CD4-positive, alpha-beta T cell treated with Interferon alpha-2 for 1 hour (primary cell): ENCODE measurements around the gene TRAPPC2L.

Experiments used
- DNase-seq, 2 donors: peaks; one replicate each; pipeline ENCODE4 v3.0.0-alpha.2; 2020 to 2022

Gene TRAPPC2L

DNA sequence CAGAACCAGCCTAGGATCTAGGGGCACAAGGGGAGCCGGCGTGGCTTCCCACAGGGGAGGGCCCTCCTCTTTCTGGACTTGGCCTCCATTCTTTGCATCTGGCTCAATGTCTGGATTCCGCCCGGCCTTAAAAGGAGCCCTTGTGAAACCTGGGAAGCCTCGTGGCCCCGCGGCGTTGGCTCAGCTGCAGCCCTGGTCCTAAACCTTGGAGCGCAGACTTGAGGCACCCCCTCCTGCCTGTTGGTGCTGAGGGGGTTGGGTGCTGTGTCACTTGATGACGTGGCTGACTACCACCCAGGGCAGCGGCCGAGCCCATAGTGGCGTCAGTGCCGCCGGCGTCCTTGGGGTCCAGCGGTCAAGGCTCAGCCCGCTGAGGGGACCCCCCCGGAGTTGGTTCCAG lies 4.4 kb downstream of the TRAPPC2L start:
- no peak for DNase-seq

DNA sequence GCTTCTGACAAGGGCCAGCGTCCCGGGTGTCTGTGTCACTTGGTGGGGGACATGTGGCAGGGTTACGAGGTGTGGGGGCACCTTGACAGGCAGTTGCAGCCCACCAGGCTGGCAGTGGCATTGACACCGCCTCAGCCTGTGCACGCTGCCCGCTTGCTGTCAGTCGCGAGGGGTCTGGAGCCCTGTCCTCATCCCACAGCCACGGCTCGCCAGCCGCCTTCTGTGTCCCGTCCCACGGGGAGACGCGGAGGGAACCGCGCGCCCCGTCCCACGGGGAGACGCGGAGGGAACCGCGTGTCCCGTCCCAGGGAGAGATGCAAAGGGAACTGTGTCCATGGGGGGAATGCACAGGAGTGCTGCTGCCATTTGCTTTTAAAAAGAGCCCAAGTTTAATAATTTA lies 6.0 kb downstream of the TRAPPC2L start:
- no peak for DNase-seq

DNA sequence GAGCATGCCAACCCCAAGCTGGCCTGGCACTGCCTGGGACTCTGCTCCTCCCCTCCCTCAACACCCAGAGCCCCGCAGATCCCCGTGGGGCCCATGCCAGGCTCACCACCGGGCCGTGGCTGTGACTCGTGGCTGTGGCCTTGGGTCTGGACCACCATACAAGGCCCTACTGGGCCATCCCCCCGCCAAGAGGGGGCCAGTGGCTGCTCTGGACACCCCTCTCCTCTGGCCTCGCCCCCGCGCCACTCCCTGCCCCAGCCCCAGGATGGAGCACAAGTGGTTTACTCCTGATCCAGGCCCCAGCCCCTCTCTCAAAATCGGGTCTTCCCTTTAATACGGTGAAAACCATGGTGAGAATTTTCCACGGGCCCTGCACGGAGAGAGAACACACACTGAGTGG lies 6.5 kb downstream of the TRAPPC2L start:
- DNase-seq = no peak

DNA sequence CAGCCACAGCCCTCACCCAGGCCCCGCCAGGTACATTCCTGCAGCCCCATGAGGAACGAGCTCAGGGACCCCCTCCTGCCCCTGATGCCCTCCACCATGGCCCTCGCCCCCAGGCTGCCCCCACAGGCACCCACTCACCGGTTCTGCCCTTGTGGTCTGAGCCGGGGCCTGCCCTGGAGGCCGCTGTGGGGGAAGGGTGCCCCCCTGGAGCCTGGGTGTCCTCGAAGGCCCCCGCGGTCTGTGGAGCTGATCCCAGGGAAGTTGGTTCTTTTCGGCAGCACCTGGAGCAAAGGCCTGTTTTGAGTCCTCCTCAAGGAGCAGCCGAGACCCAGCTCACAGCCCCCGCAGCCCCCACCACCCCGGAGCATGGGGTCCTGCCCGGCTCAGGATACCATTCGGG lies 7.2 kb downstream of the TRAPPC2L start:
- DNase-seq = no peak

DNA sequence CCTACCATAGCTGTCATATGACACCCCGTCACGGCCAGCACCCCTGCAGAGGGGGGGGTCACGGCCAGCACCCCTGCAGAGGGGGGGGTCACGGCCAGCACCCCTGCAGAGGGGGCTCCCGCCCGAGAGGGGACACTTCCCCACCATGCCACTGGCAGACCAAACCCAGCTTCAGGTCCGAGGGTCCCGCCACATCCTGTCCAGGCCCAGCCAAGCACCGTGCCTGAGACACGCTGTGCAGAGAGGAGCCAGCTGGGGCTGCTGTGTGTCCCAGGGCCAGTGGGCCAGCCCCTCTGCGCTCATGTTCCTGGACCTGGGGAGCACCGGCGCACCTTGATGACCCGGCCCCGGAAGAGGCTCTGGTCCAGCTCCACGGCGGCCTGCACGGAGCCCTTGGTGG lies 7.6 kb downstream of the TRAPPC2L start:
- no peak for DNase-seq

DNA sequence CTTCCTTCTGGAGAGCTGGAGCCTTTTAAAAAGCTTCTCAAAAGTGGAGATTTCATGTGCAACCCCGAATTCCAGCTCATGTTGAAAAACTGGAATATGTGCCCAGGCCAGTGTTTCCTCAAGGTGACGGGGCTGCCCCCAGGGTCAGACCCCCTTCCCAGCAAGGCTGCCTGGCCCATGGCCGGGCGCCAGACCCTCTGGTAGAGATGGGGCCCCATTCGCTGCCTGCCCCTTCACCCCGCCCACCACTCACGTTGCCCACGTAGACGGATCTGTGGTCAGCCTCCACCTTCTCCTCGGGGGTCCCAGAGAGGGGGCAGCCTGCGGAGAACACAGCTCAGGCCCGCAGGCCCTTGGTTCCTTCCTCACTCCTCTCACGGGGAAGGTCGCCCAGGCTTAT lies 8.4 kb downstream of the TRAPPC2L start:
- DNase-seq = no peak

DNA sequence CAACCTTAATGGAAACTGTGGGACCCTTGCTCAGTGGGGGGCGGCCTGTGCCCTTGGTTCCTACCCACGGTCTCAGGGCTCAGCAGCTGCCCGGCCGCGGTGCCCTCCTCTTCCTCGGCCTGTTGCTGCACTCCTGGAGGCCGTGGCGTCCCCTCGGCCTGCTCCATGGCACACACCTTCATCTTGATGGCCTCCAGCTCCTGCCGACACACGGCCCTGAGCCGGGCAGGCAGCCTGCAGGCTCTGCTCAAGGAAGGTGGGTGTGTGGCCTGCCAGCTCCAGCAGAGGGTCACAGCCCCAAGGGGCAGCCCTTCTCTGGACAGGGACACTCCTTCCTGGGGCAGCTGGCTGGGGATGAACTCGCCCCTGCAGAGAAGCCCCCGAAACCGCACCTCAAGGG lies 8.8 kb downstream of the TRAPPC2L start:
- no peak for DNase-seq

DNA sequence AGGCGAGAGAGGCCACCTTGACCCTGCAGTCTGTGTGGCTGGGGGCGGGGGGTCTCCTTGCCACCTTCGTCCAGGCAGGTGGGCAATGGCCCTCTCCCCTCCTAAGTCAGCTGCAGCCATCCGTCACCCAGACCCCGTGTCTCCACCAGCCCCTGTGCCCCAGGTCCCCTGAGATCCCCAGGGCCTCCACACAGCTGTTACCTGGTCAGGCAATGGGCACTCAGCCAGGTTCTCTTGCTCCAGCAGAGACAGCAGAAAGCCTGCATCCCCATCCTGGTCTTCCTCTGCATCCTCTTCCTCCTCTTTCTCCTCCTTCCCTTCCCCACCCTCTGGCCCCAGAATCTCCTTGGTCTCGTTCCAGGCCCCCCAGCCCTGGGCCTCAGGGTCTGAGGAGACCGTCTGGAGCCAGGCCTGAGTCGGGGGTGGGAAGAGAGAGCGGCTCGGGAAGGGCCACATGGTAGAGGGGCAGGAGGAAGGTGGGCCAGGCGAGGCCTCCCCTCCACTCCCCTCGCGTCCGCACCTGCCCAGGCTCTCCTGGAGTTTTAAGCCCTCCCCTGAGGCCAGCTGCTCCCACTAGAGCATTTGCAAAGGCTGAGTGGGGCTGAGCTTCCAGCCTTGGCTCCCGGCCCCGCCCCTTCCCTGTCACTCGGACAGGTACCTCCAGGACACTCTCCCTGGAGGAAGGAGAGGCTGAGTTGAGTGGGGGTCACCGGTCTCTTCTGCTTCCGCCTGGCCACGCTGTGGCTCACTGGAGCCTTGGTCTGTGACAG lies 9.4 kb downstream of the TRAPPC2L start, which contains the start of gene PABPN1L:
Gene PABPN1L, minus strand, starts transcription at position 510 of the 770 bp plus-strand sequence. Its CDS starts 54 bp downstream, at position 456.
- DNase-seq = no peak

DNA sequence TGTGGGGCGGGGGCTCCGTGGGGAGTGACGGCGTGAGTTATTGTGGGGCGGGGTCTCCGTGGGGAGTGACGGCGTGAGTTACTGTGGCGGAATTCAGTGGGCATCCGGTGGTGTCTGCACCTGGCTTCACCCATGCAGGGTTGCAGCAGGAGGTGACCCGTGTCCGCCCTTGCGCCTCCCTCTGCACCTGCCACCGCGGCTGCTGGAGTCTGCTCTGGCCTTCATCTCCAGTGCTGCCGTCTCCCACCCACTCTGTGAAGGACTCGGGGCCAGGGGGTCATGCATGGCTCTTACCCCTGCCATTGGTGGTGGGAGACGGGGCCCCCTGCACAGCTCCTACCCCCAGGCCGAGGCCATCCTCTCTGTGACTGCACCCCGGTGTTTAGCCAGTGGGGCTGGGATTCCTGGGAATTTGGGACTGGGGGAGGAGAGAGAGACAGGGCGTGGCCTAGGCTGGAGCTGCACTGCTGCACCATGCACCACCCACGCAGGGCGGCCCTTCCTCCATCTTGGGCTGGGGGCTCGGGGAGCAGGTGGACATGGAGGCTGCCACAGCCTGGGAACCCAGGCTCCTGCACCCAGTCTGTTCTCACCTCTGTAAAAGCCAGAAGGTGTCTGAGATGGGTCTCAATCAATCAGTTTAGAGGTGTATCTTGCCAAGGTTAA lies 10.8 kb downstream of the TRAPPC2L start:
- DNase-seq = no peak

DNA sequence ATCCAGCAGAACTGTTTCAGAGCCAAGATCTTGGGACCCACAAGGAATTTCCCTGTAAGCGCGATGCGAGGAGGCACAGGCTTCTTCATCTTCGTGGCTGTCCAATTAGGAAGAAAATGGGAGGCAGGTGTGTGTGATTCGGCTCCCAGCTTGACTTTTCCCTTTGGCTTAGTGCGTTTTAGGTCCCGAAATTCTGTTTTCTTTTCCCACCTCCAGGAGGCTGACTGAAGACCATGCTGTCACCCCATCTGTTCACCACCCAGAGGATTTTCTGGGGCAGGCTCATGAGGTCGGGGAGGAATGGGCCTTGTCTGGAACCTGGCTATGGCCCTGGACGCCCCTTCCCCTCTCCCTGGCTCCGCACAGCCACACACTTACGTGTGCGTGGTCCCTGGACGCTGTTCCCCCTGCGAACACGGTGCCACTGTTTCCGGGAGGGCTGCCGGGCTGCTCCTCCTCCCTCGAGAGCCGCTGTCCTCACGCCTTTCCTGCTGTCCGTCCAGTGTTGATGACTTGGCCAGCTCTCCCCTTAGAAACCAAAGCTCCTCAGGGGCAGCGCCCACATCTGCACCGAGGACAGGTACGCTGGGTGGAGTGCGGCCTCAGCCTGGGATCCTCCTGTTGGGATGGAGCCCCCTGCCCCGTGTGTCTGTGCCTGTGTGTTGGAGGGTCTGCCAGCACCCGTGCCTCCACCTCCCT lies 12.2 kb downstream of the TRAPPC2L start:
- DNase-seq = no peak

DNA sequence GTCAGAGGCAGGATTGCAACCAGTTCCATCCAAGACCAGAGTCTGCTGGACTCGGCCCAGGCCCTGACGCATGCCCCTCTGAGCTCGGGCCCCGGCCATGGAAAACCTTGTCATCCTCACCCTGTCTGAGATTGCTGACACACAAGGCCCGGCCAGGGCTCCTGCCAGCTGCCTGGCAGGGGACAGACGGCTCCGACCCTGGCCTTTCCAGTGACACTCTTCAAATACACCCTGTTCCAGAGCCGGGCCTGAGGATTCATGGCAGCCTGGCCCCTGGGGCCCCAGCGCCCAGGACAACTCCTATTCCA lies 12.7 kb downstream of the TRAPPC2L start:
- no peak for DNase-seq

DNA sequence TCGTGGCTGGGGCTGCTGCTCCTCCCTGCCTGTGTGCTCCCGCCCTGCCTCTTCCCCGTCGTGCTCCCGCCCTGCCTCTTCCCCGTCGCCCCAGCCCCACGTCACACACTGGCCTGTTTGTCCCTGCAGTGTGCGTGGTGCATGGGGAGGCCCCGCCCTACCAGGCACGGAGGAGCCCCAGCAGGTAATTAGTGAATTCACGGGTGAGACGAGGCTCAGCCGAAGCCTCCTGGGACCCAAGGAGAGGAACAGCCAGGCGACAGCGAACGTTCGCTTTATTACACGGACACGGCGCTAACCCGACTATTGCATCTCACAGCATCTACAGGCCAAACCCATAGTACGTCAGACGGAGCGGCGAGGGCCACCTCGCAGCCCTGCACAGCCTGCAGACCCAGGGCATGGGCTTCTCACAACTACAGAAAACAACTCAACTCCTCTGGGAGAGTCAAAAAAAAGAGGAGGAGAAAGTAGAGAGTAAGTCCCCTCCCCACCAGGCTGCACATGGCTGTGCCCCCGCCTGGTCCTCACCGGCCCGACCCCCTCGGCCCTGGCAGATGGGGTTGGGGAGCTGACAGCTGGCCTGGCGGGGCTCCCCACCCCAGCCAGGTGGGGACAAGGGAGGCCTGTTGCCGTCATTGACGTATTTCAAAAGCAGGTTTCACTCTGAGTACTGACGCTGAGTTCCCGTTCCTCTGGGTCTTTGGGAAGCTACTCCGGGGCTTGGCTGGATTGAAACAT lies 13.9 kb downstream of the TRAPPC2L start:
- DNase-seq = no peak

DNA sequence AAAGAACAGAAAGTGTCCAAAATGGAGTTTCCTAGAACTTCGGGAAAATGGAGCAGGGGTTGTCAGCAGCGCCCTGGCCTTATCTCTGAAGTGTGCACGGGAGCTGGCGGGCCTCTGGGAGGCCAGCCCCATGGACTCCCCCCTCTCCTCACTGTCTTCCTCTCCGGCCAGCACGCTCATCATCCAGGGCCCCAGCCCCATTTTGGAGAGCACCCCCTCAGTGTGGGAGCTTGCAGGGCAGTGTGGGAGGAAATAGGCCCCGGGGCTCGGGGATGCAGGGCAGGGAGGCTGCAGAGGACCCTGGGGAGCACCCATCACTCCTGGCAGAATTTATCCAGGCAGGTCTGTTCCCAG lies 14.4 kb downstream of the TRAPPC2L start:
- DNase-seq = no peak

DNA sequence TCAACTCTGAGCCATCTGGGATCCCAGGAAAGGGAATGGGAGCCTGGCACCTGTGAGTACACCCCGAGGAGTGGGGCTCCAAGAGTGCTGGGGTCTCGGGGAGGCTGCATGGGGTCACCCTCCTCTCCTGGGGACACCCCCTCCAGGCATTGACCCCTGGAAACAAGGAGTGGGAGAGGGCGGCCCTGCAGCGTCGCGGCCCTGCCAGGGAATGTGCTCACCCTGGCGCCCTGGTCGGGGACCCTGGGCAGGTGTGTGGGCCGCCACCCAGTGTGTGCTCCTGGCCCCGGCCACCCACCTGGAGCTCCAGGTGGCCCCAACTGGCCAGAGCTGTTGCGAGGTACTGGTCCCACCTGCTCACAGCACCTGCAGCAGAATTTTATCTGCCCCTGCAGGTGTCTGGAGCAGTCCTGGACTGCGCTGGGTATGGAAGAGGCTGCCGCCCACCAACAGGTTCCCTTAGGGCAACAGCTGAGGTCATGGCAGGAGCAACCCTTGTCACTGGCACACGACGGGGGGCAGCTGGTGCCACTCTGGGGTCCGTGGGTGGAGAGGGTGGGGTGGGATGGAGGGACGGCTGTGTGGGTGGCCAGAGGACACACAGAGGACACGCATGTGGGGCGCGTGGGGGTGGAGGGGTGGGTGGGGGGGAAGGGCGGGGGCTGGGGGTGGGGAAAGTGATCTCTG lies 14.9 kb downstream of the TRAPPC2L start:
- DNase-seq = no peak

DNA sequence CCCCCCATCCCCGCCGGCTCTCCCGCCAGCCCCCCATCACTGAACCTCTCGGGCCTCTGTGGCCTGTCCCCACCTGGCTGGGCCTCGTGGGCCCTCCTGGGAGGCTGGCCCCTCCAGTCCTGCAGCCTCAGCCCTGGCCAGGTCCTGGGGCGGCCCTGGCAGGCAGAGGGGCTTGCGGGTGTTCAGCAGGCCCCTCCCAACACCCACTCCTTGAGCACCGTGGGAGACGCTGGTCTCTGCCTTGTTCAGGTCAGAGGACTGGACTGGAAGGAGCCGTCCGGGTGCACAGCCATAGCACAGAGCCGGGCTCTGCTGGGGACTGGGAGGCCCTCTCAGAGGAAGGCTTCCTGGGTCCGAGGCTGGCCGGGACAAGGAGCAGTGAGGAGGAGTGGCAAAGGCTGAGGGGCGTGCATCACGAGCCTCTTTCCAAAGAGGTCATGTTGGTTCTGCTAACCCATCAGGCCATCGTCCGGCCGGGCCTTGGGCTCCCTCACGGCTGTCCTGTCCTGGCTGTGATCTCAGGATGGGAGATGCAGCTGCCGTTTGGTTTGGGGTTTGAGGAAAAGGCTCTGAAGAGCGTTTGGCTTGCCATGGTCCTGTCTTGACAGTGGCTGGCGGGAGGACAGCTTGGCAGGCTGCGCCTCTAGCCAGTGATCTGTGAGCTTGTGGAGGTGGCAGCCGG lies 15.9 kb downstream of the TRAPPC2L start:
- DNase-seq = no peak

DNA sequence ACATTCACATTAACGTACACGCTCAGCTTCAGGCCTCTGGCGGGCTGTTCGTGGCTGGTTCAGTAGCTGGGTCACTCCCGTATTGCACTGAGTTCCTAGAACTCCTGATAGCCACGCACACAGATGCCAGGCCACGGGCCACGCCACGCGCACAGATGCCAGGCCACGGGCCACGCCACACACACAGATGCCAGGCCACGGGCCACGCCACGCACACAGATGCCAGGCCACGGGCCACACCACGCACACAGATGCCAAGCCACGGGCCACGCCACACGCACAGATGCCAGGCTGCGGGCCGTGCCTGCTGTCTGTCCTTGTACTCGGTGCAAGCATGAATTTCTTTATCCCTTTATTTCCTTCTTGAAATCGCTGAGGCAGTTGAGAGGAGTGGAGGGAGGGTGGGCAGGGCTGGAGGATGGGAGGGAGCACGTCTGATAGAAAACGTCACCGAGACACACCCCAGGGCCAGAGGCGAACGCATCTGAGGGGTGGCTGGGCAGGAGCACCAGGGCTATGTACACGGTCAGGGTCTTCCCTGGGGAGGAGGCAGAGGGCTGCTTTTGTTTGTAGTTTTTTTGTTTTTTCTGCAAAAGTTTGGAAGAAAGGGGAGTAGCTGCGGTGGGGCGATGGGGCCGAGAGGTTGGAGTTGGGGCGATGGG lies 18.1 kb downstream of the TRAPPC2L start:
- no peak for DNase-seq

DNA sequence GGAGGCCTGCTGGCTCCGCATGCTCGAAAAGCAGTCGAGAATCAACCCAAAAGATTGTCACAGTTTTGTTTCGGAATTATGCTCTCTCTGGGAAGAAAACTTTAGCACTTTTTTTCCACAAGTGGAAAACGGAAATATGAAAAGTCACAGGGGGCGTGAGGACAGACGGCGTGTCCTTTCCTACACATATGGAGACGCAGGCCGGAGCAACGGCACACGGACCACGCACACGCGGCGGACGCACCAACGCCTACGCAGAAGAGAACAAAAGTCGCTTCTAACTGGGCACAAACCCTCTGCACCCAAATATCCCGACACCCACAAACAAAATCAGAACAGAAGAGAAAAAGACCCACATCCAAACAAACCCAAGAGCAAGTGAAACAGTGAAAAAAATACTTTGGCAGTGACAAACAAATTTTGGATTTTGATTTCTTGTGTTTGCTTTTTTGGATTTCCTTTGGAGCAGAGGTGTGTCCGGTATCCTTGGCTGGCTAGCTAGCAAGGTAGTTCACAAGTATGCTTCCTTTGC lies 18.8 kb downstream of the TRAPPC2L start:
- no peak for DNase-seq

DNA sequence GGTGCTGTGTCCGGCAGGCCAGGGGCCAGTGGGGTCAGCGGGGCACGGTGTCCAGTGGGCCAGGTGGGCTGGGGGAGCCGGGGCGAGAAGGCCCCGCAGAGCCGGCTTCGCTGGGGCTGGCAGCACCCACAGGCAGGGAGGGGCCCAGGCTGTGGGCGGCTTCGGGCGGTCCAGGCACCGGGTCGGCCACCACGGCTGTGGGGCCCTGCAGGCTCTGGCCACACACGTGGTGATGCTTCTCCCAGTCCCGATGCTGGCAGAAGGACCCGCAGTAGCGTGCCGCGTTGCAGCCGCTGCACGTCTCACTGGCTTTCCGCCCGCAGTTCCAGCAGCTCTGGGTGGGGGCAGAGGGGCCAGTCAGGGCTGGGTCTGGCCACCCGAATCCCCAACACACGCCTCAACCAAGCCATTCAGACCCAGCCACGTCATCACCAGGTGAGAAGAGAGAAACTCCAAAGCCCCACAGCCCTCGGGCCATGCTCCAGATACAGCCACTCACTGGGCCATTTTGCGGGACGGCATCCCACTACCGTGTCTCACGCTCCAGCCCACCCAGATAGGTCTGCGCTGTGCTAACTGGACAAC lies 20.1 kb downstream of the TRAPPC2L start:
- no peak for DNase-seq

DNA sequence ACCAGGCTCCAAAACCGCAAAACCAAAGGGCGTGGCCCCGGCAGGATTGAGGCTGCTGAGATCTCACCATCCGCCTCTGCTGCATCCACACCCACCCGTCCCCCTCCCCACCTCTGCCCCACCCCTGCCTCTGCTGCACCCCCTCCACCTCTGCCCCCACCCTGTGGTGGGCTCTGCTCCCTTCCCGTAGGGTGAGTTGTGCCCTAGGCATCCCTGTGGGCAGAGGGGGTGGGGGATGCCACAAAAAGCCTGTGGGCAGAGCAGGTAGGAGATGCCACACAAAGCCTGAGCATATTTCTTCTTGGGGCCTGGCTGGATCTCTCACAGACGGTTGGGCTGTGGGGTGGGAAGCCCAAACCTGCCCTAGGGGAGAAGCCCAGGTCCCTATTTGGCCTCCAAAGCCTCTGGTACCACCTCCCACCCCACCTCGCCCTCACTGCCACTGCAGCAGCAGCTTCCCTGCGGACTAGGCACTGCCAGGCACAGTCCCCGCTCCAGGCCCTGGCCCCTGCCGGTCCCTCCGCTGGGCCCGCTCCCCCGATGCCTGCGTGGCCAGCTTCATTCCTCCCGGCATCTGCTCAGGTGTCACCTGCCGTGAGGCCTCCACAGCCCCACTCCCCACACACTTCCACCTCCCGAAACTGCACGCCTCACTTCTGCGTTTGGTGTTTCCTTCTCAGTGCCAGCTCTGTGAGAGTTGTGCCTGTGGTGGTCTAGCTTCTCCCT lies 20.8 kb downstream of the TRAPPC2L start:
- DNase-seq = no peak

DNA sequence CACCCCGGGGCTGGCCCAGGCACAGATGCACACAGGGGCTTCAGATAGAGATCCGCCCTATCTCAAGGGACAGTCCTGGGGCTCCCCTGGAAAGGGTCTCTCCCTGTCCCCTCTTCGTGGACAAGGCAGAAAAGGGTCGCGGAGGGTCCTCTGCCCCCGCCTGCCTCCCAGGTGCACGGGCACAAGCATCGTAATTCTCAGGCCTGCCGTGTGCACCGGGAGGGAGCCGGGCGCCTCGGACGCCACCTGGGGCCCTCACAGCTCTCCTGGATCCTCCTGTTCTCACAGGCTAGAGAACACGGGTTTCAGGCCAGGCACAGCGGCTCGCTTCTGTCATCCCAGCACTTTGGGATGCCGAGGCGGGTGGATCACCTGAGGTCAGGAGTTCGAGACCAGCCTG lies 21.4 kb downstream of the TRAPPC2L start:
- no peak for DNase-seq
